Erythroblast (primary cell): Measurements from ENCODE around the gene HIGD1B.

ENCODE experiments used
- GATA1 ChIP-seq: IDR thresholded peaks from 2 replicates; pipeline ENCODE4 v1.6.1; 2011; ENCODE audit warnings: low read depth, mild to moderate bottlenecking, control low read depth, low read length, moderate library complexity
- POLR2A ChIP-seq: IDR thresholded peaks from 2 replicates; pipeline ENCODE4 v1.6.1; 2011; ENCODE audit warnings: mild to moderate bottlenecking, low read length

DNA sequence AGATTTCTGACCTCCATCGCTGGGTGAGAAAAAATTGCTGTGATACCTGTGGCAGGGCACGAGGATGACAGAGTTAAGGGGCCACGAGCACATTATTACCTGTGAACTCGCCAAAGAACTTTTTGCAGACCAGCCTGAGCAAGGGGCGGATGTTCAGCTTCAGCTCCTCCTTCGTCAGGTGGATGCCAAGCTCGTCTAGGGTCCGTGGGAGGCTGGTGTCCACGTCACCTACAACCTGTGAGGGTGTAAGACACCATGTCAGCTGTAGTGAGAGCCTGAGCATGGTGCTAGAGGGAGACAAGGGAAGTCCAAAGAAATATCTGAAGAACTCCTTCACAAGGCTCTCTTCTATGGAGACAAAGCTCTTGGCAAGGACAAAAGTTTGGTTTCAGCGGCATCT lies 17.1 kb downstream of the HIGD1B start:
- TF ChIP-seq POLR2A (no peak), GATA1 (no peak)
